ENCODE data around the gene OSBP2.
"Not testable (repeated sequence)": the region's sequence is repeated elsewhere in the genome, so short reads cannot be mapped to it uniquely, and the experiment has no call there.

Gene OSBP2

DNA sequence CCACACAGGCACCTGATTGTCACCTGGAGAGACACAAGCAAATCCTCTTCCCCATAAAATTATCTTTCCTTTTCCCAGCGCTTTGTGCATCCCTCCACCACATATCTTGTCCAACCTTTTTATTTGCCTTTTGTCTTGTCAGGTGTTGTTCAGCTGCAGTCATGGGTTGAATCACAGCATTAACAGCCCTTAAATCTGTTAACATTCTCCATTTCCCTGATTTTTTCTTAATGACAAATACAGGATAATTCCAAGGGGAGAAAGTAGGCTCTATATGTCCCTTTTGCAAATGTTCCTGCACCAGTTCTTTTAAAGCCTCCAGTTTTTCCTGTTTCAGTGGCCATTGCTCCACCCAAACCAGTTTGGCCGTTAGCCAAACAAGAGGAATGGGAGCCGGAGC, 18.1 kb upstream of the OSBP2 start:
- not testable (repeated sequence) for DNase-seq (ENCODE audit: low read depth in 2 of 2)

DNA sequence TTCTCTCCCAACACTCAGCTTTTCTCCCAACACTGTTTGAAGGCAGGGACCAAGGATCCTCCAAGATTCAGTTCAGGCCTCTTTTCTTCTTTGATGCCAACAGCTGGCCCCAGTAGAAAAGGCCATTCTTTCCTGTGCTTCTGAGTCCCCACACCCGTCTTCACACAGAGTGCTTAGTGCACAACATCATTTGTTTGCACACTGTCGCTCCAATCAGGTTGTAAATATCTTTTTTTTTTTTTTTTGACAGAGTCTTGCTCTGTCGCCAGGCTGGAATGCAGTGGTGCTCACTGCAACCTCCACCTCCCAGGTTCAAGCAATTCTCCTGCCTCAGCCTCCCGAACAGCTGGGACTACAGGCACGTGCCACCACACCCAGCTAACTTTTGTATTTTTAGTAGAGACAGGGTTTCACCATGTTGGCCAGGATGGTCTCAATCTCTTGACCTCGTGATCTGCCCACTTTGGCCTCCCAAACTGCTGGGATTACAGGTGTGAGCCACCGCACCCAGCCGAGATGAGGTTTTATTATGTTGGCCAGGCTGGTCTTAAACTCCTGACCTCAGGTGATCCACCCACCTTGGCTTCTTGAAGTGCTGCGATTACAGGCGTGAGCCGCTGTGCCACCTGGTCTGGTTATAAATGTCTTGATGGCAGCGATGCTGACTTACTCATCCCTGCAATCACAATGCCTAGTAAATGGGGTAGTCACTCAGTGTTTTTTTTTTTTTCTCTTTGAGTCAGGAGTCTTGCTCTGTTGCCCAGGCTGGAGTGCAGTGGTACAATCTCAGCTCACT, 14.6 kb upstream of the OSBP2 start:
- DNase-seq (ENCODE audit: low read depth in 2 of 2): not testable (repeated sequence)

DNA sequence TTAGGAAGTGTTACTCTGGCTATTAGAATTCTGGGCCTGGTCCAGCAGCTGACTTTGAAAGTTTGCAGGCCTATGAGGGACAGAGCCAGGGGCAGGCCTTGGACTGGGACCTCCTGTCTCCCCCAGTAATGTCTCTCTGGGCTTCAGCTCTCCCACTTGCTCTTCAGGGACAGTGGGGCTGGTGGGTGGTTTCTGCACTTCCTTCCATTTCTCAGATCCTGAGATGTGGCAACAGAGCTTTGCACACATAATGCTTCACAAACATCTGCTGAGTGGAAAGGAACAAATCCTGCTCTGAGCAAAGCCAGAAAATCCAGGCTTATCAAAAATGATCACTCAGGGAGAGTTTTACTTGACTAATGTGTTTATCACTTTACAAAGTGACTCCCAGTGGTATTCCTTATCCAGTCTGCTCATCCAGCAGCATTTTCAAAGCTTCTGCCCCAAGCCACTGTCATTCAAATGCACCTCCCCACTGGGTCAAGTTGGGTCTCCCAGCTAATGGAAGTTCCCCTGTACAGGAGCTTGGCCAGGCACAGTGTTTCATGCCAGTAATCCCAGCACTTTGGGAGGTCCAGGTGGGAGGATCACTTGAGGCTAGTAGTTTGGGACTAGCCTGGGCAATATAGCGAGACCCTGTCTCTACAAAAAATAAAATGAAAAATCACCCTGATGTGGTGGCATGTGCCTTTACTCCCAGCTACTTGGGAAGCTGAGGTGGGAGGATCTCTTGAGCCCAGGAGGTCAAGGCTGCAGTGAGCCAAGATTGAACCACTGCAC, 13.5 kb upstream of the OSBP2 start:
- DNase-seq (ENCODE audit: low read depth in 2 of 2): no peak

DNA sequence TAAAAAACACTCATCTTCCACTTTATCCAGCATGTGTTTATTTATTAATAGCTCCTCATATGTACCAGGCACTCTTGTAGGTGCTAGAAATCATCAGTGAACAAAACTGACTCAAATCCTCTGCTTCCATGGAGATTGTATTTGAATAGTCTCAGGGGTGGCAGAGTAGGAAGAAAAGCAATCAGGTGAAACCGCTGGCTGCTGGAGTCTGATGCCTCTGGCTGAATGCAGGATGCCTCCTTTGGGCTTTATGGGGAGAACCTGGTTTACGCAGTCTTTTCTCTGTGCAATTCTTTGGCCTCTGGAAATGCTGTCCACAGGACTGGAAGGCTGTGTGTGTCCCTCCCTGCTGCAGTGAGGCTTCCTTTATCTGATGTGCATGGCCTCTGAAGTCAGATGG, 12.8 kb upstream of the OSBP2 start:
- no peak for DNase-seq (ENCODE audit: low read depth in 2 of 2)

DNA sequence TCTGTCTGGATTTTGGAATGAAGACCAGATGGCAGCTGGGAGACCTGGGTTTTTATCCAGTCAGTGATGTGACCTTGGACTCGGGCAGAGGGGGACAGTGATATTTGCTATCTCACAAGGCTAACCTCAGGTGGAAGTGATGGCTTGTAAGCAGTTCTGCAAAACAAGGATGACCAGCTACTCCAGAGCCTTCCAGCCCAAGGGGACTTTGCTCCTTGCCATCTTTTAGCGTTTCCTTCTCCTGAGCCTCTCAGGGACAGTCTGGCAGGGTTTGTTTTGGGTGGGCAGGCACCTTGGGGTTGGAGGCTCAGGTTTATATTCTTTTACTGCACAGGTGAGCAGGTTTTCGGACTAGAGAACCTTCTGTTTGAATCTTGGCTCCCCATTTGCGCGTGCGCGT, 9.5 kb upstream of the OSBP2 start:
- DNase-seq (ENCODE audit: low read depth in 2 of 2): no peak

DNA sequence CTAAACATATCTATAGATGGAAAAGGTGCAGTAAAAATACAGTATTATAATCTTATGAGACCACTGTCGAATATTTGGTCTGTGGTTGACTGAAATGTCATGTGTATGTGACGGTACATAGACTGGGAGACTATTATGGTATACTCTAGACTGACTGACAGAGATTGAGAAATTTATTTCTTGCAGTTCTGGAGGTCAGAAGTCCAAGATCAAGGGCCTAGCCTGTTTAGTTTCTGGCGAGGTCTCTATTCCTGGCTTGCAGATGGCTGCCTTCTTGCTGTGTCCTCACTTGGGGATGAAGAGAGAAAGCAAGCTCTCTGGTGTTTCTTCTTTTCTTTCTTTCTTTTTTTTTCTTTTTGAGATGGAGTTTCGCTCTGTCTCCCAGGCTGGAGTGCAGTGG, 7.3 kb upstream of the OSBP2 start:
- DNase-seq (ENCODE audit: low read depth in 2 of 2): no peak

DNA sequence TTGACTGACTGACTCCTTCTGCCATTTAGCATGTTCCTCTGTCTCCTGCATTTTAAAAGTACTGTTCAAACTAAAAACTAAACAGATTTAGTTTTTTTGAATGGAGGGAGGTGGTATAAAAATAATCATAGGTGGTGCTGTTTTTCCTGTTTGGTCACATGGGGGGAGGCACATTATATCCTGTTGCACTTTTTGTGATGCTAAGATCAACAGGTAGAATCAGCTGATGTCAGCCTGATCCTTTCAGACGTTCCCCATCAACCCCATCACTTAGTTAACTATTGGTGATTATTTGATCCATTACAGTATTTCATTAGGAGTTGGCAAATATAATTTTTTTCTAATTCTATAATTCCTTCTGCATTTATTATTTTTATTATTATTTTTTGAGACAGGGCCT, 5.1 kb upstream of the OSBP2 start:
- no peak for DNase-seq (ENCODE audit: low read depth in 2 of 2)

DNA sequence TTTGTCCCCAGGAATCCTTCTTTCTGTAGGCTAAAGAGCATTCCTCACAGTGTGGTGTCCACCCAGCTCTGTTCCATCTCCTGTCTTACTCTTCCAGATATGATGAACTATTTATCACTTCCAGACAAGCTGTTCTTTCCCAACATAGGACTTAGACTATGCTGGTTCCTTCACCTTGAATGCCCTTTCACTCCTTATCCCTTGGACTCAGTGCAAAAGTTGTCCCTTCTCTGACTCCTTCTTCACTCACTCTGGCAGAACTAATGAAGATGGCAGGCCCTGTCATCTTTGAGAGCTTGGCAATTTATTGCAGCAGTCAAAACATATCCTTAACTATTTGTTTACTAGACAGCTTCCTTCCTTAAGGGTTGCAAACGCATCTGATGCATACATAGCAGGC, 3.5 kb upstream of the OSBP2 start:
- DNase-seq (ENCODE audit: low read depth in 2 of 2): no peak

DNA sequence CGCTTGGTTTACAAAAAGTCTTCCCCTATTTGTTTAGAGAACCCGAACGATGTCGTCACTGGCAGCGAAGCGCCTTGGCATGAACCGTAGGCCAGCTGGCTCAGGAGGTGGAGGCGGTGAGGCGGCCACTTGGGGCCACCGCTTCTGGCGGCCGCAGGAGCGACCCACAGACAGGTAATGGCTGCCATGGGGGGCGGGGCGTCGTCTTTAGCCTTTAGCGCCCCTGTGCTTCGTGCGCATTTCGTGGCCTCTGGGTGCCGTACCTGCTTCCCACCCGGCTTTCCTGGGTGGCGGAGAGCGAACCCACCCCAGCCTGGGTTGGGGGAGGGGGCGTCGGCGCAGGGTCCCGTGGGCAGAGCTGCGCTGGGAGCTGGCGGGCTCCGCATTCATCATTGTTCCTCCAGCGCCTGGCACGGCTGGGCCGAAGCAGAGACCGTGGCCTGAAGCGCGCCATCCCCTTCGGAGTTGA, 469 bp upstream of the OSBP2 start:
- DNase-seq (ENCODE audit: low read depth in 2 of 2): peak; percentile 20 to 26

DNA sequence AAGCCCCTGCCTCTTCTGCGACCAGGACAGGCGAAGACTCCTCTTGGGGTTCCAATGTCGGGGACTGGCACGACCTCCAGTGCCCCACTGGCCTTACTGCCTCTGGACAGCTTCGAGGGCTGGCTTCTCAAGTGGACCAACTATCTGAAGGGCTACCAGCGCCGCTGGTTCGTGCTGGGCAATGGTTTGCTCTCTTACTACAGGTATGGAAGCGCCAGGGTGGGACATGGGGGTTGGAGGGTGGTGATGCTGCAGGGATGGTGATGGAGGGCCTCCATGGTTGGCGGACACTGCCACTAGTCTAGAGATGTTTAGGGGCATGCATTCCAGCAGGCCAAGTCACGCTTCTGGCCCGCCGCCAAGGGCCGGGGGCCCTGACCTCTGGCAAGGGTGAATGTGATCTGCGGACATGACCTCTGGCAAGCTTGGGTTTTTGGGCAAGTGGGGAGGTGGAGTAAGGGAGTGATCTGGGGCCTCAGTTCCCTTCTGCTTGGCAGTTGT, 727 bp downstream of the OSBP2 start:
- DNase-seq (ENCODE audit: low read depth in 2 of 2): no peak

DNA sequence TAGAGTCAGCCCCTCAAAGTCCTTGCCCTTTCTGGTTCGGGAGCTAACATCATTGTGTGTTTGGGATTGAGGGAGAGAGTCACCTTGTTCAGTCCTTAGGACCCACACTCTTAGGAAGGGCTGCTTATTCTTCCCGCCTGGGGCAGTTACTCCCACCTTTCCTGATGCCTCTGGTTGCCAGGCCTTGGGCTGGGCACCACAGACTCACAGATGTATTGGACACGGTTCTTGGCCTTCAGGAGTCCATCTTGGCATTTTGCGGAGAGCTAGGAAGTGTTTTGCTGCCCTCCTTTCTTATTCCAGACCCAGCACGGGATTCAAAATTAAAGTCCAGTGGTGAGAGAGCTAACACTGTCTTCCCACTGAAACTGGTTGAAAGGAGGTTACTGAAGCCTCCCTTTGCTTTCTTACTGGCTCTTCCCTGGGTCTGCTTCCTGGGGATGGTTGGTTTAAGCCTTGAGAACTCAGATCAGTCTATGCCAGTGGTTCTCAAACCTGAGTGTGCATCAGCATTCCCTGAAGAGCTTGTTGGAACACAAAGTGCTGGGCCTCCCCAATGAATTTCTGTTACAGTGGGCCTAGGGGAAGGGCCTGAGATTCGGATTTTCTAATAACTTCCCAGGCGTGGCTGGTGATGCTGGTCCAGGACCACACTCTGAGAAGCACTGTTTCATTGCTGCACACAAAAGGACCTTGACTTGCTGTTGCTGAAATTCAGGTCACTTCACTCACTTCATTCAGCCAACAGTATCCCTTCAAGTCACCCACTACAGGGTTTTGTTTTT, 1.4 kb downstream of the OSBP2 start:
- DNase-seq (ENCODE audit: low read depth in 2 of 2): no peak

DNA sequence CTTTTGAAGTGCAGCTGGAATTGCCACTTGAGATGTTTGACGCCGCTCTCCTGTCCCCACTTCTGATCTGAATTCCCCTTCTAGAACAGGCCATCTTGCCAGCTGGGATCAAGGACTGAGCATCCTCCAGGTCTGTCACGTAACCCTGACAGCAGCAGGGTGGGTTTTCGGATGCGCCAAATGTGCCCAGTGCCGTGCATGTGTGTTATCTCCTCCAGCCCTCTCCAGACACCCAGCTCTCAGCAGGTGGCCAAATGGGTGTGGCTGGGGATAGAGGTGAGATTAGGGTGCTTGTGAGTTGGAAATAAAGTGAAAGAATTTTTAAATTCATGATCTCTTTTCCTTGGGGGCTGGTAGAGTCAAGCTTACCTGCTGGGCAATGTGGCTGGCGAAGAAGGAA, 3.3 kb downstream of the OSBP2 start:
- no peak for DNase-seq (ENCODE audit: low read depth in 2 of 2)

DNA sequence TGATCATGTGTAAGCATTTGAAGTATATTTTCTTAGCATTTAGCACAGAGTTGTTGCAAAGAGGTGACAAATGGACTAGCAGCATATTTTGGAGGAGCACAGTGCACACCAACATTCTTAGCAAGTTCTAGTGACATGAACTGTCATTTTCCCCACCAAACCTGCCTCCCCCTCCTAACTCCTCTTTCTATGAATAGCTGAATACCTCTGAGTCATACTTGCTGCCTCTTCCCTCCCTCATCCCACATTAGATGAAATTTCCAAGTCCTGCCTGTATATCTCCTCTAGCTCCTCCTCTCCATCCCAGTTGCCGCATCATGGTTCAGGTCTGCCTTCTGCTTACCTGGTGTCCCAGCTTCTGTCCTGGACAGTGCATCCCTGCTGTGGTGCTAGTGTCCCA, 7.2 kb downstream of the OSBP2 start:
- DNase-seq (ENCODE audit: low read depth in 2 of 2): no peak

DNA sequence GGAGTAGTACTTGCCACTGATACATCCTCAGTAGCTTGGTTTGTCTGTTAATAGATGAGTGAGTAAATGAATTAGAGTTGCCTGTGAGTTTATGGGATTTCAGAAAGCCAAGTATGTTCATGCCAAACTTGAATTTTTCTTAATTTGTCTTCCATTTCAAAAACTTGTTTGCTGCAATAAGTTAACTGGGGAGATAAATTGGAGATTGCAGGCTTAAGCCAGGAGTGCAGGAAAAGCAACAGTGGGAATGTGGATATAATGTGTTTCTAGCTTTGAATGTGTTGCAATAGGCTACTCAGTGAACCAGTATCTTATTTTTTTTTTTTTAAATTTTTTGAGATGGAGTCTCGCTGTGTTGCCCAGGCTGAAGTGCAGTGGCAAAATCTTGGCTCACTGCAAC, 8.2 kb downstream of the OSBP2 start:
- no peak for DNase-seq (ENCODE audit: low read depth in 2 of 2)

DNA sequence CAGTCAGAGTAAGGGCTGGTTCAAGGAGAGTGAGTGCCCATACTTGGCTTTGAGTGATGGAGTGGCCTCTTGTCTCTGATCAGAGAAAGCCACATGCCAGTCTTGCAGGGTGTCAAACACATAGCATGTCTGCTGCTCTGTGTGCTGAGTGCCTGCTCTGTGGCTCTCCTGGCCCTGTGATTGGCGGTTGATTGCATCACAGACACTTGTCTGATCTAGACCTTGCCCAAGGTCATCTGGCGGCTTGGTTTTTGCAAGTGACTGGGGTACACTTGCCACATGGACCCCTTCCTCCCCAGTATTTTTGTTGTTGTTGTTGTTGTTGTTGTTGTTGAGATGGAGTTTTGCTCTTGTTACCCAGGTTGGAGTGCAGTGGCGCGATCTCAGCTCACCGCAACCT, 10.3 kb downstream of the OSBP2 start:
- DNase-seq (ENCODE audit: low read depth in 2 of 2): no peak

DNA sequence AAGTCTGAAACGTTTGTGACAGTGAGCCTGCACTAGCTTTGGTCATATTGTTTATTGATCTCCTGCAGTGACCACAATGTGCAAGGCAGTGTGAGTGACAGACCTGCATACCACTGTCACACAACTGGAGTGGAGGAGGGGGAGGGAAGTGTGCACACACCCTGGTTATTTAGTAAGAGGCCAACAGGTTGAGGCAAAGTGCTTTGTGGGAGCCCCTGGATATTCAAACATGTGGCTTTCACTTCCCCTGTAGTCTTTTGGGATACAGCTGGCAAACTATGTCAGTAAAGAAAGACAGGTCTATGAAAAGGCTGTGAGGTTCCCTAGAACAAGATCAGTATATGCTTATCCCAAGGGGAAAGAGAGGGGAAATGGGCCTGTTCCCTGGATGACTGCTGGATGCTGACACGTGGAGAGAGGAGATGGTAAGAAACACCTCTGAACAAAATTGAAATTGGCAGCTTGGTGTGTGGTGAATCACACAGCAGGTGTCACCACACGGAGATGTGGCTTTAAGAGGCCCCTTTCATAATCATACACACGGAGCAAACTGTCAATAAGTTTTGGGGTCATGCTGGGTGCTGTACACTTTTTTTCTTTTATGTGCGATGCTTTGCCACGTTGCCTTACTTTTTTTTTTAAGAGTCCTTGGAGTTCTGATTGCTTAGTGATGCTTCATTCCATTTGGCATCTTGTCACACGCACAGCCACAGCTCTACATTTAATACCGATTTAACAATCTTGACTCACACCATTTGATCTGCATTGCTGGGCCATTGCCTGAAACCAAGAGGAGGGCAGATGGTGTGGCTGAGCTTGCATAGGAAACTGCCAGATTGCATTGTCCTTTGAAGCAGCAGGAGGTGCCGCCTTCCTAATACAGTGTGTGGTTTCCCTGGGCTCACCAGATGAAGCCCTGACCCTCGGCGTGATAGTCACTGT, 11.3 kb downstream of the OSBP2 start:
- DNase-seq (ENCODE audit: low read depth in 2 of 2): no peak

DNA sequence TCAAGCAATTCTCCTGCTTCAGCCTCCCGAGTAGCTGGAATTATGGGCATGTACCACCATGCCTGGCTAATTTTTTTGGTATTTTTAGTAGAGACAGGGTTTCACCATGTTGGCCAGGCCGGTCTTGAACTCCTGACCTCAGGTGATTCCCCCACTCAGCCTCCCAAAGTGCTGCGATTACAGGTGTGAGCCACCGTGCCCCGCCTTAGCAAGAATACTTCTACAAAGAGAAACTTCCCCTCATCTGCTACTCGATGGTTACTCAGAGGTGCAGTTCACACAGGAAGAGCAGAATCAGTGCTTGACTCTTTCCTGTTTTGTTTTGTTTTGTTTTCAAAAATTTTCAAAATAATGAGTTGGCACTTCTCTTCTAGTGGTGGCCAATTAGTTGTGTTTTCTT, 15.3 kb downstream of the OSBP2 start:
- peak in 1 of 2 donors; percentile 7 for DNase-seq (ENCODE audit: low read depth in 2 of 2)

DNA sequence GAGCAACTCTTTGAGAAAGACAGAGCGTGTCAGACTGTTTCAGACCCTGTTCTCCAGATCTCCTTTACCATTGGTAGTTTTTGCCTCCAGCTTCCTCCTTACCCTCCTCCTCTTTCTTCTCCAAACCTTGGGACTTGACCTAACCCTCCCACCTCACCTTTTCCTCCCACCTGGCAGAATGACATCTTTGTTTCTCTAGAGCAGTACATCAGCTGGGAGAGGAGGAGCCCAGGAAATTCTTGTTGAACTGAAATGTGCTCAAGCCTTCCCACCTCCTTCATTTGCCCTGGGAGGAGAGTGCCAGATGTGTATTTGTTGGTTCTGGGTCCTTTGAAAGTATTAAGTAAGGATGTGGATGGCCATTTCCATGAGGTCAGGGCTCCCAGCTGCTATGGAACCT, 17.4 kb downstream of the OSBP2 start:
- DNase-seq (ENCODE audit: low read depth in 2 of 2): no peak

DNA sequence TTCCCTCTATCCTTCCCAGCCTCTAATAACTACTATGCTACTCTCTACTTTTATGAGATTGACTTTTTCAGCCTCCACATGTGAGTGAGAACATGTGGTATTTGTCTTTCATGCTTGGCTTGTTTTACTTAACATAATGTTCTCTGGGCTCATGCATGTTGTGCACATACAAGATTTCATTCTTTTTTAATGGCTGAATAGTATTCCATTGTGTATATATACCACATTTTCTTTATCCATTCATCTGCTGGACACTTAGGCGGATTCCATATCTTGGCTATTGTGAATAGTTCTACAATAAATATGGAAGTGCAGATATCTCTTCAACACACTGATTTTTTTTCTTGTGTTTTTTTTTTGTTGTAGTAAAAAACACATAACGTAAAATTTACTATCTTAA, 19.4 kb downstream of the OSBP2 start:
- DNase-seq (ENCODE audit: low read depth in 2 of 2): no peak

DNA sequence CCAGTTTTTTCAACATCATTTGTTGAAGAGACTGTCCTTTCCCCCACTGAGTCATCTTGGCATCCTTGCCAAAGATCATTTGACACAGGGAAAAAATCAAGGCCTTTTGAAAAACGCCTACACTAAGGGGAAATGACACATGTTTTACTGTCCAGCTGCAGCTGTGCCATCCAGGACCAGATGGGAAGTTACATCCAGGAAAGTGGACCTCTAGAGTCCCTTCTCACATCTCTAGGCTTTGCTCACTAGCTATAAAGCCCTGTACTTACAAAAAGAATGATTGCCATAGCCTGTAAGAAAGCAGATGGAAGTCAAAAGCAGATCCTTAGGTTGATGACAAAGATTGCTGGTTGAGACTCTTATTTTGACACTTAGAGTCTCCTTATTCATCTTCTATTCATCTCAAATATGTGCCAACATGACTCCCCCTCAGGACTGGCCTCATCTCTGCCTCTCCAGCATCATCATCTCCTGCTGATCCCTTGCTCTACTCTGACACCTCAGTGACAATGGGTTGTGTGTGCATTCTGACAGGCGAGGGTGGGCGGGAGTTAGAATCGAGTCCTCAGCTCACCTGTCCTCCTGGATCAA, 22.8 kb downstream of the OSBP2 start:
- DNase-seq (ENCODE audit: low read depth in 2 of 2): no peak

DNA sequence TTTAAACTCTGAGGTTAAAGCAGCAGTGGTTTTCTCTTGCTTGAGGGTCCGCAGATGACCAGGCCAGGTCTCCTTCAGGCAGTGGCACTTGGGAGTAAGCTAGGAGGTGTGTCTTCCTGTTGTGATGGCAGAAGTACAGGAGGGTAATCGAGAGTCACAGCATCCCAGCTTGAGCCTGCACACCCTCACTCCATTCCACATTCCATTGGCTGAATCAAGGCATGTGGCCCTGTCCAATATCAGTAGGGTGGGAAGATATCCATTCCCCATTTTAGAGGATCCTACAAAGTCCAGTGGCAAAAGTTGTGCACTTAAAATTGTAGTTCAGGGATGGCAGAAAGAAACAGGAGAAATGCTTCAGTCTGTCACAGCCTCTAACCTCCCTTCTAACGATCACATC, 23.3 kb downstream of the OSBP2 start:
- DNase-seq (ENCODE audit: low read depth in 2 of 2): no peak
